Fibroblast of mammary gland (primary cell): ENCODE data around the gene PPFIA2.

Experiments
- DNase-seq: peaks from one replicate; pipeline ENCODE4 v3.0.0-alpha.2; 2010; ENCODE audit warnings: low read depth
- H3K4me3 ChIP-seq: 2 replicates; pipeline ENCODE4 v1.5.1; 2011; ENCODE audit warnings: low read depth, mild to moderate bottlenecking, low read length, moderate library complexity; ENCODE audit not compliant: control insufficient read depth
- CTCF ChIP-seq: conservative IDR thresholded peaks from 2 replicates; pipeline ENCODE4 v1.5.1; 2011; ENCODE audit warnings: low read depth, low read length, inconsistent platforms; ENCODE audit not compliant: control insufficient read depth, insufficient read depth

Gene PPFIA2

DNA sequence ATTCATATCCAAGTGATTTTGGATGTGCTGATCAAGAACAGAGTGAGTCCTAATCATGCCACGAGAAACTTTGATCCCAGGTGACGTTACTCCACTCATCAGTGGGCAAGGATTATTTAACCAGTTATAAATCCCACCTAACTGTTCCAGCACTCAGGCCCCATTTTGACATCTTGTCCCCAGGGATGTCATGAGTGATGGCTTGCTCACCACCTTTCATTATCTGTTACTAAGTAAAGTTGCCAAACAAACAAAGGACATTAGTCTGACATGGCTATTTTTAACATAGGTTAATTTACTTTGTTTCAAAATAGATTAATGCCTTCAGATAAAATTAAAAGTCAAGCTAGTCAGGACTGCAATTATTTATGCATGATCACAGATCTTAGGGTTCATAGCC, 425.3 kb downstream of the PPFIA2 start:
- H3K4me3 ChIP-seq, result no peak overlapping the region
- no peak for TF ChIP-seq CTCF
- DNase-seq, result no peak

DNA sequence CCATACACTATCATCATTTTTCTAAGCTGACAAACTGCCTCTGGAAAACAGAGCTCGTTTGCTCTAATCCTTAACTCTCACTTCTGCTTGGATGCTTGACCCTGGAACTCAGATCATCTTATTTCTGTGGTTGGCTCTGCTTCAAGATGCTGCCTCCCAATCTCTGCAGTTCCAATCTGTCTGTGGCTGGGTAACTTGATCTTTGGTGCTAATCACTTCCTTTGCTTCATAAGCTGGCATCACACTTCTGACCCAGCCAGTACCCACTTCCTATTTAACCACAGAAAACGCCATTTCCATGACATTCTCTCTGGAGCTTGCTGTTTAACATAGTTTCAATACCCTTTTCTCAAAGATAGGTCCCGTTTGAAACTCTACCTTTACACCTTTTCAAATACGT, 427.1 kb downstream of the PPFIA2 start:
- no peak overlapping the region for H3K4me3 ChIP-seq
- no peak for TF ChIP-seq CTCF
- DNase-seq, result no peak

- no peak overlapping the region for H3K4me3 ChIP-seq
- no peak for TF ChIP-seq CTCF
- peak; percentile 6 for DNase-seq
These were observed 428.7 kb downstream of the PPFIA2 start for GRCh38 chr12:81330480-81330879.

DNA sequence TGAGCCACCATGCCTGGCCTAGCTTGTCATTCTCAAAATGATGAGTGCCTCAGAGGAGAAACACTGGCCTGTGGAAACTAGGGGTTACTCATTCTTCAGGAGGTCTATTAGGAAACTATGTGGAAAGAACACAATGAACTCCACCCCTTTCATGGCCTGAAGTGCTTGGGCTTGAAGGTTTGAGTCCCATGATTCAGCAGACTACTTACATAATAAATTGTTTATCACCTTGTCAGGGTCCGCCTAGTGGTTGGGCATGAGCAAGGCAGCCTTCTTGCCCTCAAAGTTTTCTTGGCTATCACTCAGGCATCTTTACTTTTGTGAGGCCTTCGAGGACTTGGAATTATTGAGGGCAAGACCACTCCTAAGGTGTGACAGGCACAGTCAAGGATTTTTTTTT, 430.1 kb downstream of the PPFIA2 start:
- DNase-seq, result peak; percentile 59
- peak; percentile 47 for TF ChIP-seq CTCF
- H3K4me3 ChIP-seq, result no peak overlapping the region

- DNase-seq, result no peak
- no peak overlapping the region for H3K4me3 ChIP-seq
- TF ChIP-seq CTCF, result no peak
These were observed 431.7 kb downstream of the PPFIA2 start for GRCh38 chr12:81327425-81327824.

- no peak for TF ChIP-seq CTCF
These were observed 434.1 kb downstream of the PPFIA2 start for GRCh38 chr12:81325086-81325485.

GRCh38 chr12:81314903-81315531, 444.1 kb downstream of the PPFIA2 start:
- no peak for TF ChIP-seq CTCF
- H3K4me3 ChIP-seq, result no peak overlapping the region
- DNase-seq, result no peak

More at GRCh38 chr12:81325086-81325485, 434.1 kb downstream of the PPFIA2 start:
- no peak overlapping the region for H3K4me3 ChIP-seq
- no peak for DNase-seq
